GM21737 (cell line): ENCODE data around the gene SDC1.
"Not testable (repeated sequence)": the region's sequence is repeated elsewhere in the genome, so short reads cannot be mapped to it uniquely, and the experiment has no call there.

Source experiments
- ATAC-seq: cut with Tn5 transposase; IDR thresholded peaks from one replicate; pipeline ENCODE4 v1.9.1; 2021; ENCODE audit warnings: mild to moderate bottlenecking, moderate library complexity; ENCODE audit not compliant: unreplicated experiment

SDC1 gene, protein sequence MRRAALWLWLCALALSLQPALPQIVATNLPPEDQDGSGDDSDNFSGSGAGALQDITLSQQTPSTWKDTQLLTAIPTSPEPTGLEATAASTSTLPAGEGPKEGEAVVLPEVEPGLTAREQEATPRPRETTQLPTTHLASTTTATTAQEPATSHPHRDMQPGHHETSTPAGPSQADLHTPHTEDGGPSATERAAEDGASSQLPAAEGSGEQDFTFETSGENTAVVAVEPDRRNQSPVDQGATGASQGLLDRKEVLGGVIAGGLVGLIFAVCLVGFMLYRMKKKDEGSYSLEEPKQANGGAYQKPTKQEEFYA

GRCh38 chr2:20224716-20225293 is at the start of gene SDC1:
SDC1 (minus strand) TSS chr2:20225130; CDS start chr2:20224867, 263 bp downstream.
- ATAC-seq = no peak

DNA sequence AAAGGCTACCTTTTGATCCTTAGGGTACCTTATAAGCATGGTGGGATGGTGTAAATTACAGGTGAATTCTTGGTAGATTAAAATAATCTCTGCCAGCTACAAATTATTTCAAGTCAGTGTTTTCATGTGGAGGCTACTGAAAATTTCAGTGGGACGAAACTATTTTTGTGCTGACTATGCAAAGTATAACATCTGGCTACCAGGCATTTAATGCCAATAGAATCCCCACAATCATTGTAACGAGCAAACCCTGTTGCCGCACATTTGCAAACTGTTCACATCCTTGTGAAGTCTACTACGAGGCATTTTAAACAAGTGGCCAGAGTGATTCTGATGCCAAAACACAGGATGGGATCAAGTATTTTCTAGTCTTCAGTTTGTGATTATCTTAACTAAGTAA is 48.1 kb upstream of the SDC1 start:
- no peak for ATAC-seq

DNA sequence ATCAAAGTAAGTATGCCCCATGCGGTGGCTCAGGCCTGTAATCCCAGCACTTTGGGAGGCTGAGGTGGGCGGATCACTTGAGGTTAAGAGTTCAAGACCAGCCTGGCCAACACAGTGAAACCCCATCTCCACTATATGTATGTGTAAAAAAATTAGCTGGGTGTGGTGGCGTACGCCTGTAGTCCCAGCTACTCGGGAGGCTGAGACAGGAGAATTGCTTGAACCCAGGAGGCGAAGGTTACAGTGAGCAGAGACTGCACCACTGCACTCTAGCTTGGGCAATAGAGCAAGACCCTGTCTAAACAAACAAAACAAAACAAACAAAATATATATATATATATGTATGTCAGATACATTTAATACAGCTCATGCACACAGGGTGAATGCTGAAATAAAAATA is 43.4 kb upstream of the SDC1 start:
- ATAC-seq = not testable (repeated sequence)

- no peak for ATAC-seq
Measured at GRCh38 chr2:20267529-20267928, 42.6 kb upstream of the SDC1 start.

- ATAC-seq = no peak
Measured at GRCh38 chr2:20264629-20265028, 39.7 kb upstream of the SDC1 start.

DNA sequence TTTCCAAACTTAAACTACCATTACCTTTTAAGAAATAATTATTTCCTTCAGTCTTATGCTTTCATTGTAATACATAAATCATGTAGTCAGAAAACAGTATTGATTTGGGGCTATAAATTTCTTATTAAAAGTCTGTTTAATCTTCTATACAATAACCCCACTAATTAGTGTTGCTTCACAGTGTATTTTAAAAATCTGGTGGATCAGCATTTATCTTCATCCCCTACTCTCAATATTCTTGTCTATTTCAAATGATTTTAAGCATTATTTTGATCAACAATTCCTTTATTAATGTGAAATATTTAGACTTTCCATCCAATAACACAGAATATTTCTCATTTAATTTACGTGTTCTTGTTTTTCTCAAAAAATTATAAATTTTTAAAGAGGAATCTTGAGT is 32.5 kb upstream of the SDC1 start:
- no peak for ATAC-seq

GRCh38 chr2:20254731-20255130 is 29.8 kb upstream of the SDC1 start:
- ATAC-seq = no peak

GRCh38 chr2:20250436-20250835 is 25.5 kb upstream of the SDC1 start:
- no peak for ATAC-seq

DNA sequence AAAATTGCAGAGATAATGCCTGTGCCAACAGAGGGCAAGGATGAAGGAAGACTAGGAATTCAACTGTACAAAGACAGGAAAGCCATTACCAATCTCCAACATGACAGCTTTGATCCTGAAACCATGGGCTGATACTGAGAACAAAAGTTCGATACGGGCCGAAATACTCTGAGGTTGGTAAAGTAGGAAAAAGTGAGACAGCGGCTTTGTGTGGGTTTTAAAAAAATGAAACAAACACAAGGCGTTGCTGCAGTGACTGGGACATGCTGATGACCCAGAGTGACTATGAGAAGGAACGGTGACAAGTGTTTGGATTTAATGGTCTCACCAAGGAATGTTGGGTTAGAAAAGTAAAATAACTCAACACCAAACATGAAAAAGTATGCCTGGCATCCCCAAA is 24.2 kb upstream of the SDC1 start:
- no peak for ATAC-seq

GRCh38 chr2:20247084-20247483 is 22.2 kb upstream of the SDC1 start:
- ATAC-seq = no peak

GRCh38 chr2:20243637-20244036 is 18.7 kb upstream of the SDC1 start:
- not testable (repeated sequence) for ATAC-seq

- ATAC-seq = no peak
Measured at GRCh38 chr2:20242727-20243377, 17.9 kb upstream of the SDC1 start.

- no peak for ATAC-seq
Measured at GRCh38 chr2:20241973-20242726, 17.2 kb upstream of the SDC1 start.

DNA sequence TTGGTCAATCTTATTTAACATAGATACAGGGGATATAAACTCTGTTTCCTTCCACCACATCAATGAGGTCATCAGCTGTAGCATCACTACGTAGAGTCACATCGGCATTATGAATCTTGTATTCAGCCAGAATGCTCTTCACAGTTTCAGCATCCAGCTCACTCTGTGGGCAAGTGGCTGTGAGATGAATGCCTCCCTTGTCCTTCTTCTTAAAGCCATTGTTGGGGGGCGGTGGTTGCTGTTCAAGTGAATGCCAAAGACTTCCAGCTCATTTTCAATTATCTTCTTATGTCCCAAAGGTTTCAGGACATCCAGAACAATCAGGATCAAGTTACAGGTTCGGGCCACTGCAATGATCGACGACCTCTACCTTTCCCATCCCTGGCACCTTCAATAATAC is 15.4 kb upstream of the SDC1 start:
- not testable (repeated sequence) for ATAC-seq

- no peak for ATAC-seq
Measured at GRCh38 chr2:20236496-20236895, 11.6 kb upstream of the SDC1 start.

DNA sequence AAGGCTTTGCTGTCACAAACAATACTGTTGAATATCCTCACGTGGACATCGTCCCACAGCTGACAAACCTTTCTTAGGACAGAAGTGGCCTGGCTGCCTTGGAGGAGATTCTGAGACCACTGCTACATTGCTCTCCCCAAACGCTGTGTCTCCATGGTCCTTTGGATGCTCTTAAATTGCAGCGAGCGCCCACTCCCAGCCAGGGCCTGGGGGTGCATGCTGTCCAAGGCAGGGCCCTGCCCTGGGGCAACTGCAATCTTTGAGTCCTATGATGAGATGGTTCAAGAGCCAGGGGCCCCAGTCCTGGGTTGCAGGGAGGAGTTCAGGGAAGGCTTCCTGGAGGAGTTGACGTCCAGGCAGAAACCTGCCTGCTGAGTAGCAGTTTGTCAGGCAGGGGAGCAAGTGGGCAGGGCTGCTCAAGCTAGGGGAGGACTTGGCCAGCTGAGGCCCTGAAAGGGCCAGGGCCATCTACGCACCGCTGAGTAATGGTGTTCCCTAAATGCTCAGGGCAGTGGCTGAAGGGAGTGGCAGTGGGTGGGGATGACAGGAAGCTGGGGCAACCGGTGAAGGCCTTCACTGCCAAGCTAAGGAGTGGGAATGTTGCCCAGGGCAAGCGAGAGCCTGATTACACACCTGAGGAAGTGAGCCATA is 10.8 kb upstream of the SDC1 start:
- no peak for ATAC-seq

DNA sequence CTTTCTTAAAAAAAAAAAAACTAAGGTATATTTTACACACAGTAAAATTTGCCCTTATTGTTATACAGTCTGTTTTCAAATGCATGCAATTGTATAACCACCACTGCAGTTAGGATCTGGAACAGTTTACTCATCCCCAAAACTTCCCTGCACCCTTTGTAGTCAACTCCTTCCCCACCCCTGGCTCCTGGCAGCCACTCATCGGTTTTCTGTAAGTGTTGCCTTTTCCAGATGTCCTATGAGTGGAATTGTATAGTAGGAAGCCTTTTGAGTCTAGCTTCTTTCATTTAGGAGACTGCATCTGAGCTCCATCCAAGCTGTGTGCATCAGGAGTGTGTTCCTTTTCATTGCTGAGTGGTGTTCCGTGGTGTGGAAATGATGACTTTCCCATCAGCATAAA is 9.7 kb upstream of the SDC1 start:
- not testable (repeated sequence) for ATAC-seq

- no peak for ATAC-seq
Measured at GRCh38 chr2:20232837-20233207, 7.9 kb upstream of the SDC1 start.

DNA sequence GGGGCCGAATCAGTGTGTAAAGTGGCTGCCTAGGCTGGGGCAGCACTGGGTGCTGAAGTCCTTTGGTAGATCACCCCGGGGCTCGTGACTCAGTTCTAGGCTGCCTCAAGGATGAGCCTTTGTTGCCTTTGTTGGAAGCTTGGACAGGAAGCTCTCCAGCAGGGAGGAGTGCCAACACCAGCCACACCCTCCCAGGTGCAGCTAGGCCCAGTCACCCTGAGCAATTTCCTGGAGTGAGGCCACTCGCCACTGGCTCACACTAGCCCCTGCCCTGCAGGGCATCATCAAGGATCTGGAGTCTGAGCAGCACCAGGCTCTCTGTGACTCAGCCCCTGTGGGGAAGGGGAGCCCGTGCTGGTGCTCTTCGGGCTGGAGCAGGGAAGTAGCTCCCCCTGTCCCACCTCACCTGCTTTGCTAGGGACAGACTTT is 6.7 kb upstream of the SDC1 start:
- no peak for ATAC-seq

- no peak for ATAC-seq
Measured at GRCh38 chr2:20231159-20231558, 6.2 kb upstream of the SDC1 start.

- ATAC-seq = no peak
Measured at GRCh38 chr2:20230114-20230425, 5.1 kb upstream of the SDC1 start.
